WTC11 (cell line): Measurements from ENCODE around the gene SLC35F4. TPM values are rescaled to one million over a fixed set of nuclear protein-coding genes. Genes with fewer than 3 reads are reported as not detected.
A peak's percentile ranks its signal among the peaks of the same experiment; 100 is the strongest.

Experiments used
- ATAC-seq: fragments of 200-7000 bp; cut with Tn5 transposase; 2 replicates; pipeline ENCODE4 v1.10.0; 2021; ENCODE audit warnings: mild to moderate bottlenecking, moderate library complexity
- CTCF ChIA-PET: fragments of 300-600 bp; sonication (Branson Sonifier 250); formaldehyde crosslinking; loops from one replicate; lab custom pipeline; 2021; ENCODE audit warnings: antibody characterized with exemption; lab: Charles Lee
- POLR2A ChIA-PET: fragments of 350-600 bp; sonication (Branson Sonifier 250); formaldehyde crosslinking; loops from one replicate; lab custom pipeline; 2021; ENCODE audit warnings: antibody characterized with exemption; lab: Charles Lee
- DNase-seq: peaks from one replicate; pipeline ENCODE4 v3.0.0; 2021; ENCODE audit warnings: low spot score
- H3K27ac Mint-ChIP-seq: 2 replicates; pipeline ENCODE4 v1.8.0; 2021; ENCODE audit warnings: mixed read lengths
- H3K27me3 Mint-ChIP-seq: 2 replicates; pipeline ENCODE4 v1.8.0; 2021; ENCODE audit warnings: low read depth, mild to moderate bottlenecking, moderate library complexity, mixed read lengths
- H3K36me3 Mint-ChIP-seq: 2 replicates; pipeline ENCODE4 v1.8.0; 2021; ENCODE audit warnings: mixed read lengths
- H3K4me1 Mint-ChIP-seq: 2 replicates; pipeline ENCODE4 v1.8.0; 2022; ENCODE audit warnings: mixed read lengths
- H3K4me3 Mint-ChIP-seq: 2 replicates; pipeline ENCODE4 v1.8.0; 2021; ENCODE audit warnings: mild to moderate bottlenecking, moderate library complexity, mixed read lengths
- H3K9me3 Mint-ChIP-seq: 2 replicates; pipeline ENCODE4 v1.8.0; 2021; ENCODE audit warnings: mixed read lengths
- ELF4 ChIP-seq: sonication (generic); formaldehyde crosslinking; IDR thresholded peaks from 2 replicates; pipeline ENCODE4 v1.8.1; 2022; ENCODE audit warnings: low read depth, mild to moderate bottlenecking, moderate library complexity, missing genetic modification reagents
- ETV6 ChIP-seq: sonication (generic); formaldehyde crosslinking; IDR thresholded peaks from 2 replicates; pipeline ENCODE4 v1.8.1; 2022; ENCODE audit warnings: mild to moderate bottlenecking, missing genetic modification reagents
- GTF2I ChIP-seq: fragments of 250-450 bp; sonication (Bioruptor Pico); conservative IDR thresholded peaks from 2 replicates; pipeline ENCODE4 v1.4.0; 2021; ENCODE audit warnings: mild to moderate bottlenecking
- JUN ChIP-seq: sonication (generic); formaldehyde crosslinking; IDR thresholded peaks from 2 replicates; pipeline ENCODE4 v1.8.0; 2023; ENCODE audit warnings: mild to moderate bottlenecking, missing genetic modification reagents
- NFATC4 ChIP-seq: fragments of 250-450 bp; sonication (Bioruptor Pico); IDR thresholded peaks from 2 replicates; pipeline ENCODE4 v1.9.0; 2021; ENCODE audit warnings: mild to moderate bottlenecking
- NFE2L1 ChIP-seq: sonication (generic); formaldehyde crosslinking; IDR thresholded peaks from 2 replicates; pipeline ENCODE4 v1.8.1; 2023; ENCODE audit warnings: missing genetic modification reagents
- NR3C1 ChIP-seq: sonication (generic); formaldehyde crosslinking; conservative IDR thresholded peaks from 2 replicates; pipeline ENCODE4 v1.8.1; 2023; ENCODE audit warnings: low read depth, mild to moderate bottlenecking, missing genetic modification reagents
- PRRX2 ChIP-seq: fragments of 250-450 bp; sonication (Bioruptor Pico); IDR thresholded peaks from 2 replicates; pipeline ENCODE4 v1.8.0; 2021; ENCODE audit warnings: mild to moderate bottlenecking
- SMAD3 ChIP-seq: sonication (generic); formaldehyde crosslinking; IDR thresholded peaks from 2 replicates; pipeline ENCODE4 v1.8.0; 2022; ENCODE audit warnings: missing genetic modification reagents, mild to moderate bottlenecking, borderline replicate concordance
- TEAD1 ChIP-seq: sonication (generic); formaldehyde crosslinking; IDR thresholded peaks from 2 replicates; pipeline ENCODE4 v1.8.0; 2022; ENCODE audit warnings: mild to moderate bottlenecking, missing genetic modification reagents
- TEAD4 ChIP-seq: sonication (generic); formaldehyde crosslinking; IDR thresholded peaks from 2 replicates; pipeline ENCODE4 v1.8.0; 2022; ENCODE audit warnings: mild to moderate bottlenecking, missing genetic modification reagents
- TP53 ChIP-seq: sonication (generic); formaldehyde crosslinking; IDR thresholded peaks from 2 replicates; pipeline ENCODE4 v1.8.1; 2023; ENCODE audit warnings: mild to moderate bottlenecking, missing genetic modification reagents
- ZNF121 ChIP-seq: sonication (generic); formaldehyde crosslinking; IDR thresholded peaks from 2 replicates; pipeline ENCODE4 v1.8.0; 2023; ENCODE audit warnings: missing genetic modification reagents
- total RNA-seq: library from RNA; stranded (reverse); gene quantifications from 3 replicates; pipeline ENCODE4 v1.2.3, GENCODE V29; 2021
- TF ChIP-seq, protein P1 (sequence below): fragments of 250-450 bp; sonication (Bioruptor Pico); IDR thresholded peaks from 2 replicates; pipeline ENCODE4 v1.9.0; 2021; ENCODE audit warnings: moderate library complexity, mild to moderate bottlenecking, inconsistent platforms, borderline replicate concordance
- TF ChIP-seq, protein P2 (sequence below): sonication (generic); formaldehyde crosslinking; IDR thresholded peaks from 2 replicates; pipeline ENCODE4 v1.8.1; 2023; ENCODE audit warnings: mild to moderate bottlenecking, missing genetic modification reagents, moderate library complexity
- TF ChIP-seq, protein P3 (sequence below): sonication (generic); formaldehyde crosslinking; conservative IDR thresholded peaks from 2 replicates; pipeline ENCODE4 v1.8.1; 2022; ENCODE audit warnings: mild to moderate bottlenecking, missing genetic modification reagents
- TF ChIP-seq, protein P4 (sequence below): fragments of 250-450 bp; sonication (Bioruptor Pico); IDR thresholded peaks from 2 replicates; pipeline ENCODE4 v1.8.0; 2021; ENCODE audit warnings: mild to moderate bottlenecking
- TF ChIP-seq, protein P5 (sequence below): sonication (generic); formaldehyde crosslinking; IDR thresholded peaks from 2 replicates; pipeline ENCODE4 v1.8.0; 2022; ENCODE audit warnings: mild to moderate bottlenecking, missing genetic modification reagents
- TF ChIP-seq, protein P6 (sequence below): sonication (generic); formaldehyde crosslinking; IDR thresholded peaks from 2 replicates; pipeline ENCODE4 v1.8.0; 2022; ENCODE audit warnings: mild to moderate bottlenecking, missing genetic modification reagents
- TF ChIP-seq, protein P7 (sequence below): sonication (generic); formaldehyde crosslinking; IDR thresholded peaks from 2 replicates; pipeline ENCODE4 v1.8.1; 2023; ENCODE audit warnings: mild to moderate bottlenecking, moderate library complexity, missing genetic modification reagents
- TF ChIP-seq, protein P8 (sequence below): fragments of 200-600 bp; IDR thresholded peaks from 2 replicates; pipeline ENCODE4 v1.8.0; 2022; ENCODE audit warnings: antibody characterized with exemption

The SLC35F4 gene
- total RNA-seq, 1 experiment from 2014 or later, result not detected

DNA sequence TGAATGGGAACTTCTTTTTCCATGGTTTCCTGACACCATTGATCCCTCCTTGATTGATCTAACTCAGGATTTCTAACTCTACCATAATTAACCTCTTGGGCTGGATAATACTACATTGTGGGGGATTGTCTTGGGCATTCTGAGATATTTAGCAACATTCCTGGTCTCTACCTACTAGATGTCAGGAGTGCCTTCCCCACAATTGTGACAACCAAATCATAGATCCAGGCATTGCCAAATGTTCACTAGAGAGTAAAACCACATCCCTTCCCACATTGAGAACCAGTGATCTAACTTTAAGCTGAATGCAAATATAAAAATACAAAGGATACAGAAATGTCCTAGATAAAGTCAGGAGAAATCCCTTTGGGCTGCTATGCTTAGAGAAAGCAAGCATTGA is 335.3 kb downstream of the SLC35F4 start:
- no peak for DNase-seq
- no peak for ATAC-seq
- Mint-ChIP-seq H3K36me3 (no peaks in the 10 kb centered on the region), H3K4me1 (no peaks in the 10 kb centered on the region), H3K27ac (no peak overlapping the region), H3K9me3 (peaks cover 9% of the 10 kb centered on the region), H3K27me3 (no peaks in the 10 kb centered on the region), H3K4me3 (no peak overlapping the region)
- ChIA-PET POLR2A (no interaction called here), CTCF (no interaction called here)
- TF ChIP-seq, protein P1, sequence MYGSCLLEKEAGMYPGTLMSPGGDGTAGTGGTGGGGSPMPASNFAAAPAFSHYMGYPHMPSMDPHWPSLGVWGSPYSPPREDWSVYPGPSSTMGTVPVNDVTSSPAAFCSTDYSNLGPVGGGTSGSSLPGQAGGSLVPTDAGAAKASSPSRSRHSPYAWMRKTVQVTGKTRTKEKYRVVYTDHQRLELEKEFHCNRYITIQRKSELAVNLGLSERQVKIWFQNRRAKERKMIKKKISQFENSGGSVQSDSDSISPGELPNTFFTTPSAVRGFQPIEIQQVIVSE (CRISPR knock-in tag), result no peak
- TF ChIP-seq, protein P2, sequence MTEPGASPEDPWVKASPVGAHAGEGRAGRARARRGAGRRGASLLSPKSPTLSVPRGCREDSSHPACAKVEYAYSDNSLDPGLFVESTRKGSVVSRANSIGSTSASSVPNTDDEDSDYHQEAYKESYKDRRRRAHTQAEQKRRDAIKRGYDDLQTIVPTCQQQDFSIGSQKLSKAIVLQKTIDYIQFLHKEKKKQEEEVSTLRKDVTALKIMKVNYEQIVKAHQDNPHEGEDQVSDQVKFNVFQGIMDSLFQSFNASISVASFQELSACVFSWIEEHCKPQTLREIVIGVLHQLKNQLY (CRISPR knock-in tag), result no peak
- TF ChIP-seq, protein P3, sequence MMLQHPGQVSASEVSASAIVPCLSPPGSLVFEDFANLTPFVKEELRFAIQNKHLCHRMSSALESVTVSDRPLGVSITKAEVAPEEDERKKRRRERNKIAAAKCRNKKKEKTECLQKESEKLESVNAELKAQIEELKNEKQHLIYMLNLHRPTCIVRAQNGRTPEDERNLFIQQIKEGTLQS (CRISPR knock-in tag), result no peak
- TF ChIP-seq TP53 (CRISPR knock-in tag) (no peak), SMAD3 (CRISPR knock-in tag) (no peak), TEAD4 (CRISPR knock-in tag) (no peak), NFE2L1 (CRISPR knock-in tag) (no peak), ZNF121 (CRISPR knock-in tag) (no peak), NR3C1 (CRISPR knock-in tag) (no peak), ELF4 (CRISPR knock-in tag) (no peak), ETV6 (no peak), TEAD1 (no peak), JUN (CRISPR knock-in tag) (no peak), PRRX2 (no peak), NFATC4 (CRISPR knock-in tag) (no peak)
- TF ChIP-seq, protein P4, sequence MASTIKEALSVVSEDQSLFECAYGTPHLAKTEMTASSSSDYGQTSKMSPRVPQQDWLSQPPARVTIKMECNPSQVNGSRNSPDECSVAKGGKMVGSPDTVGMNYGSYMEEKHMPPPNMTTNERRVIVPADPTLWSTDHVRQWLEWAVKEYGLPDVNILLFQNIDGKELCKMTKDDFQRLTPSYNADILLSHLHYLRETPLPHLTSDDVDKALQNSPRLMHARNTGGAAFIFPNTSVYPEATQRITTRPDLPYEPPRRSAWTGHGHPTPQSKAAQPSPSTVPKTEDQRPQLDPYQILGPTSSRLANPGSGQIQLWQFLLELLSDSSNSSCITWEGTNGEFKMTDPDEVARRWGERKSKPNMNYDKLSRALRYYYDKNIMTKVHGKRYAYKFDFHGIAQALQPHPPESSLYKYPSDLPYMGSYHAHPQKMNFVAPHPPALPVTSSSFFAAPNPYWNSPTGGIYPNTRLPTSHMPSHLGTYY (CRISPR knock-in tag), result no peak
- TF ChIP-seq, protein P5, sequence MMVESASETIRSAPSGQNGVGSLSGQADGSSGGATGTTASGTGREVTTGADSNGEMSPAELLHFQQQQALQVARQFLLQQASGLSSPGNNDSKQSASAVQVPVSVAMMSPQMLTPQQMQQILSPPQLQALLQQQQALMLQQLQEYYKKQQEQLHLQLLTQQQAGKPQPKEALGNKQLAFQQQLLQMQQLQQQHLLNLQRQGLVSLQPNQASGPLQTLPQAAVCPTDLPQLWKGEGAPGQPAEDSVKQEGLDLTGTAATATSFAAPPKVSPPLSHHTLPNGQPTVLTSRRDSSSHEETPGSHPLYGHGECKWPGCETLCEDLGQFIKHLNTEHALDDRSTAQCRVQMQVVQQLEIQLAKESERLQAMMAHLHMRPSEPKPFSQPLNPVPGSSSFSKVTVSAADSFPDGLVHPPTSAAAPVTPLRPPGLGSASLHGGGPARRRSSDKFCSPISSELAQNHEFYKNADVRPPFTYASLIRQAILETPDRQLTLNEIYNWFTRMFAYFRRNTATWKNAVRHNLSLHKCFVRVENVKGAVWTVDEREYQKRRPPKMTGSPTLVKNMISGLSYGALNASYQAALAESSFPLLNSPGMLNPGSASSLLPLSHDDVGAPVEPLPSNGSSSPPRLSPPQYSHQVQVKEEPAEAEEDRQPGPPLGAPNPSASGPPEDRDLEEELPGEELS (CRISPR knock-in tag), result no peak
- TF ChIP-seq, protein P6, sequence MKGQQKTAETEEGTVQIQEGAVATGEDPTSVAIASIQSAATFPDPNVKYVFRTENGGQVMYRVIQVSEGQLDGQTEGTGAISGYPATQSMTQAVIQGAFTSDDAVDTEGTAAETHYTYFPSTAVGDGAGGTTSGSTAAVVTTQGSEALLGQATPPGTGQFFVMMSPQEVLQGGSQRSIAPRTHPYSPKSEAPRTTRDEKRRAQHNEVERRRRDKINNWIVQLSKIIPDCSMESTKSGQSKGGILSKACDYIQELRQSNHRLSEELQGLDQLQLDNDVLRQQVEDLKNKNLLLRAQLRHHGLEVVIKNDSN (CRISPR knock-in tag), result no peak
- TF ChIP-seq, protein P7, sequence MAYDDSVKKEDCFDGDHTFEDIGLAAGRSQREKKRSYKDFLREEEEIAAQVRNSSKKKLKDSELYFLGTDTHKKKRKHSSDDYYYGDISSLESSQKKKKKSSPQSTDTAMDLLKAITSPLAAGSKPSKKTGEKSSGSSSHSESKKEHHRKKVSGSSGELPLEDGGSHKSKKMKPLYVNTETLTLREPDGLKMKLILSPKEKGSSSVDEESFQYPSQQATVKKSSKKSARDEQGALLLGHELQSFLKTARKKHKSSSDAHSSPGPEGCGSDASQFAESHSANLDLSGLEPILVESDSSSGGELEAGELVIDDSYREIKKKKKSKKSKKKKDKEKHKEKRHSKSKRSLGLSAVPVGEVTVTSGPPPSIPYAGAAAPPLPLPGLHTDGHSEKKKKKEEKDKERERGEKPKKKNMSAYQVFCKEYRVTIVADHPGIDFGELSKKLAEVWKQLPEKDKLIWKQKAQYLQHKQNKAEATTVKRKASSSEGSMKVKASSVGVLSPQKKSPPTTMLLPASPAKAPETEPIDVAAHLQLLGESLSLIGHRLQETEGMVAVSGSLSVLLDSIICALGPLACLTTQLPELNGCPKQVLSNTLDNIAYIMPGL (CRISPR knock-in tag), result no peak

DNA sequence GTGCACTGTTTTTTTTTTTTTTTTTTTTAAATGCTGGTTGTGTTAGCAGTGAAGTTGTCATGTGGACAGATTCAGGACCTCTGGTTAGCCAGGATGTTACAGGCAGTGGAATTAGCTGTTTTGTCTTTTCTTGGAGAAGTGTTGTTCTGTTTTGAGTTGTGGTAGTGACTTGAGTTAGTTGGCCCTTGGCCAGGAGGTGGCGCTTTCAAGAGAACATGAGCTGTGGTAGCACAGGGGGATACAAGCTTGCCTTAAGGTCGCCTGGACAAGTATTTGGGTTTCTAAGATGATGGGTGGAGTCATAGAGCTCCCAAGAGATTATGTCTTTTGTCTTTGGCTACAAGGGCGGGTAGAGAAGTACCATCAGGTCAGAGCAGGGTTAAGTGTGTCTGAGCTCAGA is 338.9 kb downstream of the SLC35F4 start:
- DNase-seq, result peak; percentile 70
- Mint-ChIP-seq H3K9me3 (peaks cover 22% of the 10 kb centered on the region), H3K27ac (no peak overlapping the region), H3K4me3 (no peak overlapping the region), H3K36me3 (no peaks in the 10 kb centered on the region; the same call in 1 of the 2 replicates), H3K4me1 (no peaks in the 10 kb centered on the region), H3K27me3 (no peaks in the 10 kb centered on the region; the same call in 1 of the 2 replicates)
- ChIA-PET CTCF (interaction anchor here (0.6 to 3.1 kb wide), 73 partner anchors 10 to 1337 kb away, joined by 3 to 20 read pairs (median 4); no protein-coding TSS in a partner anchor), POLR2A (interaction anchor here (0.7 kb wide), 1 partner anchor 108 kb away, joined by 6 read pairs; no protein-coding TSS in a partner anchor)
- TF ChIP-seq GTF2I (CRISPR knock-in tag), result no peak
- TF ChIP-seq, protein P8, sequence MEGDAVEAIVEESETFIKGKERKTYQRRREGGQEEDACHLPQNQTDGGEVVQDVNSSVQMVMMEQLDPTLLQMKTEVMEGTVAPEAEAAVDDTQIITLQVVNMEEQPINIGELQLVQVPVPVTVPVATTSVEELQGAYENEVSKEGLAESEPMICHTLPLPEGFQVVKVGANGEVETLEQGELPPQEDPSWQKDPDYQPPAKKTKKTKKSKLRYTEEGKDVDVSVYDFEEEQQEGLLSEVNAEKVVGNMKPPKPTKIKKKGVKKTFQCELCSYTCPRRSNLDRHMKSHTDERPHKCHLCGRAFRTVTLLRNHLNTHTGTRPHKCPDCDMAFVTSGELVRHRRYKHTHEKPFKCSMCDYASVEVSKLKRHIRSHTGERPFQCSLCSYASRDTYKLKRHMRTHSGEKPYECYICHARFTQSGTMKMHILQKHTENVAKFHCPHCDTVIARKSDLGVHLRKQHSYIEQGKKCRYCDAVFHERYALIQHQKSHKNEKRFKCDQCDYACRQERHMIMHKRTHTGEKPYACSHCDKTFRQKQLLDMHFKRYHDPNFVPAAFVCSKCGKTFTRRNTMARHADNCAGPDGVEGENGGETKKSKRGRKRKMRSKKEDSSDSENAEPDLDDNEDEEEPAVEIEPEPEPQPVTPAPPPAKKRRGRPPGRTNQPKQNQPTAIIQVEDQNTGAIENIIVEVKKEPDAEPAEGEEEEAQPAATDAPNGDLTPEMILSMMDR, result 0 out of 2 replicates have a peak, but pooled peaks have one; percentile 14
- peak; percentile 95 for ATAC-seq
